GM18508 (cell line): ENCODE results near the gene STAT3.
"Not testable (repeated sequence)": the region's sequence is repeated elsewhere in the genome, so short reads cannot be mapped to it uniquely, and the experiment has no call there.

Experiments
- ATAC-seq: cut with Tn5 transposase; IDR thresholded peaks from one replicate; pipeline ENCODE4 v1.9.1; 2021; ENCODE audit warnings: moderate number of reproducible peaks; ENCODE audit not compliant: insufficient read depth, unreplicated experiment

STAT3 gene

GRCh38 chr17:42322382-42323267, 65.6 kb downstream of the STAT3 start:
- no peak for ATAC-seq

GRCh38 chr17:42321555-42321954, 66.7 kb downstream of the STAT3 start:
- no peak for ATAC-seq

GRCh38 chr17:42317967-42318366, 70.3 kb downstream of the STAT3 start:
- ATAC-seq, result not testable (repeated sequence)

- no peak for ATAC-seq
Measured at GRCh38 chr17:42317266-42317845, 70.9 kb downstream of the STAT3 start.

GRCh38 chr17:42316755-42317154, 71.5 kb downstream of the STAT3 start:
- ATAC-seq, result no peak

GRCh38 chr17:42315402-42316156, 72.7 kb downstream of the STAT3 start:
- no peak for ATAC-seq

- ATAC-seq, result no peak
Measured at GRCh38 chr17:42313773-42314566, 74.3 kb downstream of the STAT3 start.

- no peak for ATAC-seq
Measured at GRCh38 chr17:42313389-42313772, 74.9 kb downstream of the STAT3 start.

GRCh38 chr17:42312285-42313130, 75.7 kb downstream of the STAT3 start:
- ATAC-seq, result no peak

- no peak for ATAC-seq
Measured at GRCh38 chr17:42312035-42312284, 76.3 kb downstream of the STAT3 start.

GRCh38 chr17:42311240-42312034, 76.8 kb downstream of the STAT3 start:
- ATAC-seq, result no peak

GRCh38 chr17:42310787-42311215, 77.4 kb downstream of the STAT3 start:
- ATAC-seq, result no peak

GRCh38 chr17:42309986-42310786, 78.1 kb downstream of the STAT3 start:
- no peak for ATAC-seq

- ATAC-seq, result no peak
Measured at GRCh38 chr17:42309142-42309541, 79.1 kb downstream of the STAT3 start.

GRCh38 chr17:42308446-42308845, 79.8 kb downstream of the STAT3 start:
- ATAC-seq, result no peak

- no peak for ATAC-seq
Measured at GRCh38 chr17:42307362-42307927, 80.8 kb downstream of the STAT3 start.

GRCh38 chr17:42306385-42306667, 81.9 kb downstream of the STAT3 start:
- no peak for ATAC-seq
